CD4-positive, alpha-beta T cell (primary cell): ENCODE results near the gene SERPINI2. TPM values are rescaled to one million over a fixed set of nuclear protein-coding genes. Genes with fewer than 3 reads are reported as not detected.

ENCODE experiments used
- ATAC-seq: fragments of 200-7000 bp; cut with Tn5 transposase; one replicate; pipeline ENCODE4 v1.10.0; 2022; ENCODE audit warnings: mild to moderate bottlenecking; ENCODE audit not compliant: poor library complexity
- CTCF ChIA-PET: fragments of 350-600 bp; sonication (Branson Sonifier 250); formaldehyde crosslinking; loops from one replicate; lab custom pipeline; 2021; ENCODE audit warnings: antibody characterized with exemption, inconsistent platforms; lab: Charles Lee
- POLR2A ChIA-PET: fragments of 350-600 bp; sonication (Branson Sonifier 250); formaldehyde crosslinking; loops from one replicate; lab custom pipeline; 2021; ENCODE audit warnings: antibody characterized with exemption, inconsistent platforms; lab: Charles Lee
- DNase-seq, 14 experiments: peaks; one replicate each; pipeline ENCODE4 v3.0.0-alpha.2; 2013 to 2020; ENCODE audit warnings: mixed read lengths in 2 of 14
- H3K27ac ChIP-seq, 2 donors: one replicate each; pipeline versions ENCODE4 v1.5.1 to v1.7.0; 2013; ENCODE audit warnings: low read length in 2 of 2, low read depth in 1 of 2, mild to moderate bottlenecking in 1 of 2
- H3K27me3 ChIP-seq, 2 experiments: 1 replicate in 1 of 2; 2 replicates in 1 of 2; pipeline versions ENCODE4 v1.6.1 to v1.7.0; 2013; ENCODE audit warnings: low read length in 2 of 2, control low read depth in 1 of 2, mild to moderate bottlenecking in 1 of 2, moderate library complexity in 1 of 2; ENCODE audit not compliant: insufficient read depth in 2 of 2, control insufficient read depth in 1 of 2
- H3K36me3 ChIP-seq: one replicate; pipeline ENCODE4 v1.6.1; 2013; ENCODE audit warnings: low read length, control low read depth; ENCODE audit not compliant: insufficient read depth
- H3K4me1 ChIP-seq: one replicate; pipeline ENCODE4 v1.6.1; 2013; ENCODE audit warnings: low read length, control low read depth; ENCODE audit not compliant: insufficient read depth
- H3K4me3 ChIP-seq: one replicate; pipeline ENCODE4 v1.5.1; 2013; ENCODE audit warnings: mild to moderate bottlenecking, low read length, moderate library complexity
- H3K9me3 ChIP-seq, 2 experiments: 1 replicate in 1 of 2; 2 replicates in 1 of 2; pipeline versions ENCODE4 v1.6.1 to v1.7.0; 2013; ENCODE audit warnings: low read length in 2 of 2, mild to moderate bottlenecking in 2 of 2, control low read depth in 1 of 2, moderate library complexity in 1 of 2; ENCODE audit not compliant: control insufficient read depth in 1 of 2, insufficient read depth in 1 of 2
- H3K27ac Mint-ChIP-seq: one replicate; pipeline ENCODE4 v1.8.0; 2020; ENCODE audit warnings: mixed read lengths
- H3K27me3 Mint-ChIP-seq: one replicate; pipeline ENCODE4 v1.8.0; 2021; ENCODE audit warnings: mixed read lengths
- H3K36me3 Mint-ChIP-seq: one replicate; pipeline ENCODE4 v1.8.0; 2021; ENCODE audit warnings: low read depth, mixed read lengths
- H3K4me1 Mint-ChIP-seq: one replicate; pipeline ENCODE4 v1.8.0; 2021; ENCODE audit warnings: low read depth, mixed read lengths
- H3K4me3 Mint-ChIP-seq: one replicate; pipeline ENCODE4 v1.8.0; 2020; ENCODE audit warnings: mild to moderate bottlenecking, mixed read lengths
- H3K9me3 Mint-ChIP-seq: one replicate; pipeline ENCODE4 v1.8.0; 2020; ENCODE audit warnings: mixed read lengths
- CTCF ChIP-seq: fragments of 200-600 bp; IDR thresholded peaks from one replicate; pipeline ENCODE4 v1.8.0; 2022; ENCODE audit warnings: antibody characterized with exemption, mild to moderate bottlenecking
- intact Hi-C, 2 experiments: fragments of 100-400 bp; cut with DNase I in 1 of 2; cut with micrococcal nuclease in 1 of 2; formaldehyde crosslinking; loops; one replicate each; pipeline versions ENCODE4 v1.15.1 to v1.9.0; 2023 to 2025; cut with DNase I, micrococcal nuclease
- total RNA-seq, 174 experiments: library from RNA in 2 of 174; stranded (reverse) in 2 of 174; gene quantifications; one replicate each; pipeline ENCODE4 v1.2.3 and lab custom pipeline; 2021 to 2026

SERPINI2 gene
- total RNA-seq, 2 experiments from 2014 or later = not detected

- ChIA-PET CTCF (no interaction called here), POLR2A (no interaction called here)
- Mint-ChIP-seq H3K9me3 (no peaks in the 10 kb centered on the region), H3K36me3 (no peaks in the 10 kb centered on the region), H3K27me3 (no peaks in the 10 kb centered on the region), H3K4me3 (no peak overlapping the region), H3K27ac (no peak overlapping the region), H3K4me1 (no peaks in the 10 kb centered on the region)
- Histone ChIP-seq H3K9me3 (no peaks in the 10 kb centered on the region), H3K36me3 (no peaks in the 10 kb centered on the region), H3K27me3 (no peaks in the 10 kb centered on the region), H3K27ac (no peak overlapping the region), H3K4me3 (no peak overlapping the region), H3K4me1 (no peaks in the 10 kb centered on the region)
- DNase-seq (no peak), ATAC-seq (no peak)
- no peak for TF ChIP-seq CTCF
- intact Hi-C loops = no loop called here
Observed at GRCh38 chr3:167450675-167451074, 23.2 kb downstream of the SERPINI2 start.

- POLR2A ChIA-PET = no interaction called here
- DNase-seq (no peak), ATAC-seq (no peak)
- no peak overlapping the region for H3K4me3 ChIP-seq
- no peak for TF ChIP-seq CTCF
- Mint-ChIP-seq H3K9me3 (no peaks in the 10 kb centered on the region), H3K36me3 (no peaks in the 10 kb centered on the region), H3K4me3 (no peak overlapping the region), H3K27ac (no peak overlapping the region), H3K4me1 (no peaks in the 10 kb centered on the region), H3K27me3 (no peaks in the 10 kb centered on the region)
- no peaks in the 10 kb centered on the region for H3K27me3 ChIP-seq
- no peaks in the 10 kb centered on the region for H3K36me3 ChIP-seq
- intact Hi-C loops = no loop called here
- CTCF ChIA-PET = no interaction called here
- no peaks in the 10 kb centered on the region for H3K9me3 ChIP-seq
- no peak overlapping the region for H3K27ac ChIP-seq
- no peaks in the 10 kb centered on the region for H3K4me1 ChIP-seq
Observed at GRCh38 chr3:167450195-167450594, 23.6 kb downstream of the SERPINI2 start.

- DNase-seq (no peak), ATAC-seq (no peak)
- H3K9me3 Mint-ChIP-seq = no peaks in the 10 kb centered on the region
- no peak overlapping the region for H3K4me3 Mint-ChIP-seq
- no peaks in the 10 kb centered on the region for H3K36me3 Mint-ChIP-seq
- POLR2A ChIA-PET = no interaction called here
- CTCF ChIA-PET = no interaction called here
- H3K27me3 Mint-ChIP-seq = no peaks in the 10 kb centered on the region
- H3K9me3 ChIP-seq = no peaks in the 10 kb centered on the region
- H3K4me3 ChIP-seq = no peak overlapping the region
- H3K4me1 Mint-ChIP-seq = no peaks in the 10 kb centered on the region
- H3K27ac ChIP-seq = no peak overlapping the region
- H3K27ac Mint-ChIP-seq = no peak overlapping the region
- no peaks in the 10 kb centered on the region for H3K4me1 ChIP-seq
- no peak for TF ChIP-seq CTCF
- intact Hi-C loops = no loop called here
- H3K27me3 ChIP-seq = no peaks in the 10 kb centered on the region
- H3K36me3 ChIP-seq = no peaks in the 10 kb centered on the region
Observed at GRCh38 chr3:167445491-167445890, 28.4 kb downstream of the SERPINI2 start.
